Loucy (cell line): ENCODE data around the gene VAV3.

Source experiments
- EZH2phosphoT487 ChIP-seq: fragments of 200-600 bp; IDR thresholded peaks from 2 replicates; pipeline ENCODE4 v1.6.1; 2018; ENCODE audit warnings: antibody characterized with exemption, mild to moderate bottlenecking, moderate library complexity, borderline replicate concordance
- TF ChIP-seq, protein P1 (sequence below): fragments of 200-600 bp; sonication (generic); conservative IDR thresholded peaks from 2 replicates; pipeline ENCODE4 v1.5.1; 2014; ENCODE audit warnings: mild to moderate bottlenecking, antibody characterized with exemption, low read length

DNA sequence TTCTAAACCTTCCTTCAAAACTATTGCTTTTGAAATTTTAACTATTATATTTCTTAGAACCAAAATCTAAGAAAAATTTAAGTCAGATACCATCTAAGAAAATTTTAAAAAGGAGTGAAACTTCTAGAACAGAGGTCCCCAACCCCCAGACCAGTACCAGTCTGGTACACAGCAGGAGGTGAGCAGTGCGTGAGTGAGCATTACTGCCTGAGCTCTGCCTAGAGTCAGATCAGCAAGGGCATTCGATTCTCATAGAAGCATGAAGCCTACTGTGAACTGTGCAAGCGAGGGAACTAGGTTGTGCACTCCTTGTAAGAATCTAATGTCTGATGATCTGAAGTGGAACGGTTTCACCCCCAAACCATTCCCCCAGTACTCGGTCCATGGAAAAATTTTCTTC is 106.7 kb downstream of the VAV3 start:
- TF ChIP-seq, protein P1, sequence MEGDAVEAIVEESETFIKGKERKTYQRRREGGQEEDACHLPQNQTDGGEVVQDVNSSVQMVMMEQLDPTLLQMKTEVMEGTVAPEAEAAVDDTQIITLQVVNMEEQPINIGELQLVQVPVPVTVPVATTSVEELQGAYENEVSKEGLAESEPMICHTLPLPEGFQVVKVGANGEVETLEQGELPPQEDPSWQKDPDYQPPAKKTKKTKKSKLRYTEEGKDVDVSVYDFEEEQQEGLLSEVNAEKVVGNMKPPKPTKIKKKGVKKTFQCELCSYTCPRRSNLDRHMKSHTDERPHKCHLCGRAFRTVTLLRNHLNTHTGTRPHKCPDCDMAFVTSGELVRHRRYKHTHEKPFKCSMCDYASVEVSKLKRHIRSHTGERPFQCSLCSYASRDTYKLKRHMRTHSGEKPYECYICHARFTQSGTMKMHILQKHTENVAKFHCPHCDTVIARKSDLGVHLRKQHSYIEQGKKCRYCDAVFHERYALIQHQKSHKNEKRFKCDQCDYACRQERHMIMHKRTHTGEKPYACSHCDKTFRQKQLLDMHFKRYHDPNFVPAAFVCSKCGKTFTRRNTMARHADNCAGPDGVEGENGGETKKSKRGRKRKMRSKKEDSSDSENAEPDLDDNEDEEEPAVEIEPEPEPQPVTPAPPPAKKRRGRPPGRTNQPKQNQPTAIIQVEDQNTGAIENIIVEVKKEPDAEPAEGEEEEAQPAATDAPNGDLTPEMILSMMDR: no peak
- no peak for TF ChIP-seq EZH2phosphoT487
